GM18505 (cell line): ENCODE results near the gene SERPINB2.
A peak's percentile ranks its signal among the peaks of the same experiment; 100 is the strongest.

Source experiments
- ATAC-seq: cut with Tn5 transposase; IDR thresholded peaks from one replicate; pipeline ENCODE4 v1.9.1; 2021; ENCODE audit not compliant: unreplicated experiment
- POLR2A ChIP-seq: IDR thresholded peaks from 4 replicates; pipeline ENCODE4 v1.6.1; 2011; ENCODE audit warnings: borderline replicate concordance; ENCODE audit not compliant: insufficient read depth, insufficient read length; ENCODE audit errors: extremely low read depth

Gene SERPINB2, protein sequence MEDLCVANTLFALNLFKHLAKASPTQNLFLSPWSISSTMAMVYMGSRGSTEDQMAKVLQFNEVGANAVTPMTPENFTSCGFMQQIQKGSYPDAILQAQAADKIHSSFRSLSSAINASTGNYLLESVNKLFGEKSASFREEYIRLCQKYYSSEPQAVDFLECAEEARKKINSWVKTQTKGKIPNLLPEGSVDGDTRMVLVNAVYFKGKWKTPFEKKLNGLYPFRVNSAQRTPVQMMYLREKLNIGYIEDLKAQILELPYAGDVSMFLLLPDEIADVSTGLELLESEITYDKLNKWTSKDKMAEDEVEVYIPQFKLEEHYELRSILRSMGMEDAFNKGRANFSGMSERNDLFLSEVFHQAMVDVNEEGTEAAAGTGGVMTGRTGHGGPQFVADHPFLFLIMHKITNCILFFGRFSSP

DNA sequence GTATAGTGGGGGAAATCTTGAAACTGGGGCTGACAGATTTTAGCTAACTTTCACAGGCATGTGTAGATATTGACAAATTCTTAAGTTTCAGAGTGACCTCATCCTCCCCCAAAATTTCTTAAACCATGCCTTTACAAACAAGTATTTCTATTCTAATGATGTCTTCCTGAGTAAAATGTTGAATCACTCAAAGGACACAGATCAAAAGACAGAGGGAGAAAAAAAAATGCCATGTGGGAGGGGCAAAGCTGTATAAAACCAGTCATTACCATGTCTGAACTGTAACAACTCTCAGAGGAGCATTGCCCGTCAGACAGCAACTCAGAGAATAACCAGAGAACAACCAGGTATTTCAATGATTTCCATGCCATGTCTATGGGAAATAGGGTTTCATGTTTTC lies at the start of gene SERPINB2:
Gene SERPINB2, plus strand, starts transcription at position 282 of the 400 bp plus-strand sequence. CDS start 3,740 bp downstream, outside the sequence.
- TF ChIP-seq POLR2A, result no peak
- ATAC-seq, result no peak

DNA sequence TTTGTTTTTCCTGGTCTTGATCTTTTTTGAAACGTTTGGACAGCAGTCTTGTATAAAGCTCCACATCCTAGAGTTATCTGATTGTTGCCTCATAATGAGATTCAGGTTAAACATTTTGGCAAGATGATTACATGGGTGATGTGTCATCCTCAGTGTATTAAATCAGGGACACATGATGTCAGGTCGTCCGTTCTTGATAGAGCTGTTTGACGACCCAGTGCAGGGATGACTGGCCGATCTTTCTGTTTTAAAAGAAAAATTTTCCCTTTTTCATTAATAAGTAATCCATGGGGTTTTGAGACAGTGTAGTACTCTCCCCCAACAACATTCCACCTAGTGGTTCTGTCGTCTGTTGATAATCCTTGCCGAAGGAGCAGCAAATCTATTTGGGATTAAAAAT lies 44.5 kb upstream of the SERPINB2 start:
- TF ChIP-seq POLR2A, result no peak

DNA sequence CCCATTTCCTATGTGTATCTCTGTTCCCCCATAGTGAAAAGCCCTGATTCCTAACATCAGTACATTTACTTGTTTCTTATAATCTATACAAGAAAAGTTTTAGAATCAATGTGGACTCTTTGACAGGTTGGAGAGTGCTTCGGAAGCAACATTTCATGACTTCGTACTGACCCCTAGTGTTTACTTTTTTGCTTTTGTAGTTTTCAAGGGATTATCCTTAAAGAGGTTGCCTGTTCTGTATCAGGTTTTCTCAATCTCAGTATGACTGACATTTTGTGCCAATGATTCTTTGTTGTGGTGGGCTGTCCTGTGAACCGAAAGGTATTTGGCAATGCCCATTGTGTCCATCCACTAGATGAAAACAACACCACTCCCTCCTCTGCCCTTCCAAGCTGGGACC lies 43.3 kb upstream of the SERPINB2 start:
- TF ChIP-seq POLR2A, result no peak

More for the DNA sequence above, 44.5 kb upstream of the SERPINB2 start:
- ATAC-seq, result no peak

DNA sequence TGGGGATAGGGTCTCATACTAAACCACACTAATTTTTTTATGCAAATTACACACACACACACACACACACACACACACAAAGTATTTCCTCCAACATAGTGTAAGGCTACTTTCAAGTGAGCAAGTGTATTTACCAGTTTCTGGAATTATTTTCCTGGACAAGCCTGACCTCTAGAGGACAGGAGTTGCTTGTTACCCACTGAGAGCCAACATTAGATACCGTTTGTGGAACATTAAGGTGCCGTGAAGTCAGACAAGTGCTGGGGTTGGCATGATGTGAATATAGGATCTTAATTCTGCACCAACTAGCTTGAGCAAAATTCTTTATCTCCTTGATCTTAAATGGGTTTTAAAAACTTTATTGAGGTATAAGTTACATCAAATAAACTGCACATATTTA lies 39.3 kb upstream of the SERPINB2 start:
- TF ChIP-seq POLR2A, result no peak
- peak; percentile 61 for ATAC-seq

More for the DNA sequence above, 43.3 kb upstream of the SERPINB2 start:
- no peak for ATAC-seq

DNA sequence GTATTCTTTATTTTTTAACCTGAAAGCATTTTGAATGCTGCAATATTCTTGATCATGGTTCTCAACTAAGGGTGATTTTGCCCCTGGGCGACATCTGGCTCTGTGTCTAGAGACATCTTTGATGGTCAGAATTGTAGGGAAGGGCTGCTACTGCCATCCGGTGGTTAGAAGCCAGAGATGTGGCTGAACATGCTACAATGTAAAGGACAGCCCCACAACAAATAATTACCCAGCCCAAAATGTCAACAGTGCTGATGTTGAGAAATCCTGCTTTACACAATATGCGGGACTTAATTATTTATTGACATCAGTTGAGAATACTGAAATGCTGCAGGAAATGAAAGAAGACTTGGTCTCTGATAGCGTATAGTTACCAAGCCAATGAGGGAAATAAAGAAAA lies 37.5 kb upstream of the SERPINB2 start:
- peak; percentile 81 for ATAC-seq
- TF ChIP-seq POLR2A, result no peak

DNA sequence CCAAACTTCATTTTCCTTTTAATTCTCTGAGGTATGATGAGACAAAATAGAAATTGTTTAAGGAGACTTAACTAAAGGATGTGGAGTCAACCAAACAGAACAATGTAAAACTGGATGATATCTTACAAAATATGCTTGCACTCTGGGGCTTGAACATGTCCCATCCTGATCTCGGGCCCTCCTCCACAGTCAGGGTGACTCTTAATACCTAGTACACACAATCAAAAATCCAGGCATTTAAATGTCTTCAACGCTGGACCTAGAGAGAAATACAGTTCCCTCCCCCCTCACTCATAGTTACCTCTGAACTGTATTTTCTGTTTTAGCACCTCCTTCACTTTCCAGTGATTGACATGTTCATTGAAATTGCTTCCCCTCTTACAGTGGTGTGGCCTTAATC lies 36.9 kb upstream of the SERPINB2 start:
- TF ChIP-seq POLR2A, result no peak
- ATAC-seq, result no peak

DNA sequence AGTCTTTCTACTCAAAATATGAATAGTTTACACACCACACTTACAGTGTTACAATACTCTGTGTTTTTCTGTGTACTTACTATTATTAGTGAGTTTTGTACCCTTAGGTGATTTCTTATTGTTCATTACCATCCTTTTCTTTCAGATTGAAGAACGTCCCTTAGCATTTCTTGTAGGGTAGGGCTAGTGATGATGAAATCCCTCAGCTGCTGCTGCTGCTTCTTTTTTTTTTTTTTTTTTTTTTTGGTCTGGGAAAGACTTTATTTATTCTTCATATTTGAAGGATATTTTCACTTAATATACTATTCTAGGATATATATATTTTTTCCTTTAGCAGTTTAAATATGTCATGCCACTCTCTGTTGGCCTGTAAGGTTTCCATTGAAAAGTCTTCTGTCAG lies 29.0 kb upstream of the SERPINB2 start:
- ATAC-seq, result no peak
- TF ChIP-seq POLR2A, result no peak

DNA sequence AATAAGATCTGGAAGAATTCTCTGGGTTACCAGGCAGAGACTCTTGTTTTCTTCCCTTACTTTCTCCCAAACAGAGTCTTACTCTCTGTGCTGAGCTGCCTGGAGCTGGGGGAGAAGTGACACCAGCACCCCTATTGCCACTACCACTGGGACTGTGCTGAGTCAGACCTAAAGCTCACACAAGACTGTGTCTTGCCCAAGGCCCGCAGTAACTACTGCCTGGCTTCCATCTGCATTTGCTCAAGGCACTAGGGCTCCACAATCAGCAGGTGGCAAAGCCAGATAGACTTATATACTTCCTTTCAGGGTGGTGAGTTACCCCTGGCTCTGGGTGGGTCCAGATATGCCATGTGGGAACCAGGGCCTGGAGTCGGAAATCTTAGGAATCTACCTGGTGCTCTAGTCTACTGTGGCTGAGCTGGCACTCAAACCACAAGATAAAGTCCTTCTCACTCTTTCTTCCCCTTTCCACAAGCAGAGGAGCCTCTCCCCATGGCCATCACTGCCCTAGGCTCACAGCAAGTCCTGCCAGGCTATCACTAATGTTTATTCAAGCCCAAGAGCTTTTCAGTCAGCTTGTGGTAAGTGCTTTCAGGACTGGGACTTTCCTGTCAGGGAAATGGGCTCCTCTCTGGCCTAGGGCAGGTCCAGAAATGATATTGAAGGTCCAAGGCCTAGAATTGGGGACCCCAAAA lies 27.6 kb upstream of the SERPINB2 start:
- ATAC-seq, result no peak
- no peak for TF ChIP-seq POLR2A

DNA sequence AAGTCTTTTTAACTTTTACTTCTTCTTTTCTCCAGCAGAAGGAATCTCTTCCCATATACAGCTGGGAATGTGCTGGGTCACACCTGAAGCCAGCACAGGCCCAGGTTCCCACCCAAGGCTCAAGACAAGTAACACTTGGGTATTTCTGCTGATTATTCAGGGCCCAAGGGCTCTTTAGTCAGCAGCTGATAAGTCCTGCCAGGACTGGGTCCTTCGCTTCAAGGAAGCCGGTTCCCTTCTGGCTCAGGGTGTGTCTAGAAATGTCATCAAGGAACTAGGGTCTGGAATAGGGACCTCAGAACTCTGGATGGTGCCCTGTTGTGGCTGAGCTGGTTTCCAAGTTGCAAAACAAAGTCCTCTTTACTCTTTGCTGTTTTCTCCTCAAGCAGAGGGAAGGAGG lies 27.0 kb upstream of the SERPINB2 start:
- ATAC-seq, result no peak
- TF ChIP-seq POLR2A, result no peak

DNA sequence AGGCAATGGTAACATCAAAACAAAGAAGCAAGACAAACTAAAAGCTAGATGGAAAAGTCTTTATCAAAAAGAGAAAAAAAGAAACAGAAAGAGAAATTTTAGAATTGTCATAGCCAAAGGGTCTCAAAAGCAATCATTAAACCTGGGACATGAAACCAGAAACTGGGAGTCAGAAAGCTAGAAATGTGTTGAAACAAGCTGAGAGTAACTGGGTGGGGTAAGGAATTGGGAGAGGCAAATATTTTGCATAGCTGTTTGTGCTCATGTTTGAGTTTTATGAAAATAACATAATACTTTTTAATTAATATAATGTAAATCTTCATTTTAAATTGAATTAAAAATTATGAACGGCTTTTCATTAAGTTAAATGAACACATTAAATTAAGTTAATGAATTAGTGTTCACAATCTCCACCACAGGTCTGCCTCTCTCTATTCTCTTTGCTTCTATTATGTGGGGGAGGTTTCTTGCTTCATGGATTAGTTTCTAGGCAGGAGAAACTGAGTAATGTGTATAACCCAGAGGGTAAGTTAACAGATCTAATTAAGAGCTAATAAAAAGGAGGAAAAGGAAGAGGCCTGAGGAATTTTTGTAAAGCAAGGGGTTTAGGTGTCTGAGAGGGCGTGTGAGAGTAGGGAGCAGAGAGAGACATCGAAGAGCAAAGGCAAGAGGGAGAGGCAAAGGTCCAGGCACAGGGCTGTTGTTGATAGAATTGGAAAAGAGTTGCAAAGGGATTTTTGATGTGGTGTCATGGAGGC lies 20.0 kb upstream of the SERPINB2 start:
- ATAC-seq, result no peak
- no peak for TF ChIP-seq POLR2A

DNA sequence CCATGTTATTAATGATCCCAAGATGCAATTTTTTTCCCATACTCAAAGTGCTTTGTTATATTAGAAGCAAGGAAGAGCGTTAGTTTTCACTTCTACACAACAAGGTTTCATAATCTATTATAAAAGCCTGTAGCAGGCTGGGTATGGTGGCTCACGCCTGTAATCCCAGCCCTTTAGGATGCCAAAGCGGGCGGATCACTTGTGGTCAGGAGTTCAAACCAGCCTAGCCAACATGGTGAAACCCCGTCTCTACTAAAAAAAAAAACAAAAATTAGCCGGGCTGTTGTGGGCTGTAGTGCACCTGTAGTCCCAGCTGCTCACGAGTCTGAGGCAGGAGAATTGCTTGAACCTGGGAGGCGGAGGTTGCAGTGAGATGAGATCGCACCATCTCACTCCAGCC lies 19.0 kb upstream of the SERPINB2 start:
- no peak for ATAC-seq
- TF ChIP-seq POLR2A, result no peak

DNA sequence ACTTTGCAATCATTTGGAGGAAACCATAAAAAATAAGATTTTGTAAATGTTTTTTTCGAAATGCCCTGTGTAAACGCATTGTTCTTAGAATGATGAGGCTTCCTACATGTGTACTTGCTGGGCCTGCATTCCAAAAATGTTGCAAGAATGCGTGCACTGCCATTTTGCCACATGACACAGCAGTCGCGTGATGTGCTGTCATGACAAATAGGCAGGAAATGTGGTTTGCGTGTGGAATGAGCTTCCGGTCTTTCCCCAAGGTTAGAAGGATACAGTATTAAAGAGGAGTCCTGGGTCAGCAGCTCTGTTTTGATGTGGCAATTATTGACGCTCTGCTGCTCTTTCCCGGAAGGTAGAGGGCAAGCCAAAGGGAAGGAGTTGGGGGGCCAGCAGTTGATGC lies 18.1 kb upstream of the SERPINB2 start:
- no peak for TF ChIP-seq POLR2A
- ATAC-seq, result no peak

DNA sequence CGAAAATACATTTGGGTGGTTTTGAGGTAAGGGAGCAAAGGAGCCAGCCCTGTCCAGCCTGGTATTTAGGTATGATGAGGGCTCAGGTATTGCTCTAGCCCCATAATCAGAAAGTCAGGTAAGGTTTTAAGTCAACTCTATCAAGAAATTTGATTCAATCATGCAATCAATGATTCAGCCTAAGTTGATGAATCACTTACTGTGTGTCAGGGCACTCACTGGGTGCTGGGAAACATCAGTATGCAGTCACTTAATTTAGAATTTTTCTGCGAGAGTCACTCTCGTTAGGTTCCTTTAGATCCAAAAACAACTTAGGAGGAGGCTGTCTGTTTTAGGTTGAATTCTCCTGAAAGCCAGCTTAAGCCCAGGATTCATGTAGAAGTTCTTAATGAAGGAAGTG lies 17.7 kb upstream of the SERPINB2 start:
- no peak for ATAC-seq
- TF ChIP-seq POLR2A, result no peak
